GM19023 (cell line): ENCODE measurements around the gene DCLK1.

Source experiments
- ATAC-seq: cut with Tn5 transposase; IDR thresholded peaks from one replicate; pipeline ENCODE4 v1.9.1; 2021; ENCODE audit warnings: mild to moderate bottlenecking, moderate library complexity; ENCODE audit not compliant: unreplicated experiment

Gene DCLK1

DNA sequence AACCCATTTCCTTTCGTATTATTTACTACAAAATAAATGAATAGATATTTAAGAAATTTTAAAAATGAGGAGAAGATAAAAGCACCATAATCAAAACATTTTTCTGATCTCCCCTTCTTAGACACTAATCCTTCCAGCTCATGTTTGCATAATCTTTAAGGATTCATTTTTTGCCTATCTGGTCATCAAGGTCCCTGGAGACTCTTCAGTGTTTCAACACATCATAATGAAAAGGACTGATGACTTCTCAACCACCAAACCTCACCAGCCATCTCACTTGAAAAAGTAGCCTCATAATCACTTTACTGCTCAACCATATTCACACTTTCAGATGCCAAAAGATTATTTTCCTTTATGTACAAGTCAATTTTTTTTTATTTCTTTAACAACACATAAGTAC, 80.1 kb downstream of the DCLK1 start:
- no peak for ATAC-seq

DNA sequence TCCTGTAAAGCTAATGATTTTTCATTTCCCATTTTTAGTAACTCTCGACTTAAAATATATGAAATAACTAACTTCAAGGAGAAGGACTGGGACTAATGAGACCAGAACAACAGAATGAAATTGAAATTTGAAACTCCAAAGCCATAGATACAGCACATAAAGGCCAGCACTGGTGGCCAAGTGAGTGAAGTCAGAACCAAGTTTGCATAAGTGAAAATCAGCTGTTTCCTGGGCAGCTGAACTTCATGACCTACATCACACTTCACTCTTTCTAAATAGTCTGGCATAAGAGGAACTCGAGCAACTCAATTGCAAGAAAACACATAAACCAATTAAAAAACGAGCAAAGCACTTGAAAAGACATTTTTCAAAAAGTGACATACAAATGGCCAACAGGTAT, 84.5 kb downstream of the DCLK1 start:
- ATAC-seq, result peak; percentile 92

DNA sequence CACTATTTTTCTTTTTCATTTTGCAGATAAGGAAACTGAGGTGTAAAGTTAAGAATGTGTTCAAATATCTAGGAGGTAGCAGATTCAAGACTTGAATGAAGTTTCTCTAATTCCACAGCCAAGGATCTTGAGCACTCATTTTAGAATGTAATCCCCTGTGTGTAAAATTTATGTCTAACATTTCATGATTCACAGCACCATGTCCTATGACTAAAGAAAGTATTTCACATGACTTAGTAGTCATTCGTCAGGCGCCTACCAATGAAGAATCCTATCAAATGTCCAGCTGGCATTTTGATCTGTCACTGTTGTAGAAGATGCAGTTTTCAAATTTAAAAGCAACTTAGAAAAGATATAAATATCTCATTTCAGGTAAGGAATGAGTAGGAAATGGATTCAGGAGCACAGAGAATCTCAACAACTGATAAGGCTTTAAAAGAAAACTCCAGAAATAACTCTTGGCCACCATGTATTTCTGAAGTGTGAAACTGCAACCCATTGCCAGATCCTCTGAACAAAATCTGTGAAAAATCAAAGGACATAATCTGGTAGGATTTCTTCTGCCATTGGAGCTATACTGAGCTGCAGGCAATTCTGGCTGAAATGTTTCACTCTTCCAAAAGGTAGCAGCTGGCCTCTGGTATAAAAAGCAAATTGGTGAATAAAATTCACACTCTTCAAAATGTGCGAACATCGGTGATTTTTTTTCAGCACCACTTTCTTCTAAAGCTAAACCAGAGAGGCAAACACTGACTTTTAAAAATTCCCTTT, 92.2 kb downstream of the DCLK1 start:
- ATAC-seq, result no peak

DNA sequence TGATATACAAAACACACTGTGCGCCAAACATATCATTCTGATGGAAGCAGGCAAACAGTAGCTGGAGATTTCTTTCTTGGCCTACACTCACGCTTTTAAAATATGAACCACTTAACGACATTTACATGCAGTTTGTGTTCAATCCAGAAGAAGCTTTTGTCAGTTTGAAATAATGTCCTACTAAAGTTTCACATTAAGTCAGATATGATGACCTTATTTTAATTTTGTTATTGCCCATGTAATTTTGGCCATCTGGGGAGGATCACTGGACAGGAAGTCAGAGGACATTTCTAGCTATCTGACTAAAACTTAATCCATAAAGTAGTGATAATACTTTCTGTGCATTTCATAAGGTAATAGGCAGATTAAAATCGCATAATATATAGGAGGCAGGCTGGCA, 98.1 kb downstream of the DCLK1 start:
- ATAC-seq, result no peak

DNA sequence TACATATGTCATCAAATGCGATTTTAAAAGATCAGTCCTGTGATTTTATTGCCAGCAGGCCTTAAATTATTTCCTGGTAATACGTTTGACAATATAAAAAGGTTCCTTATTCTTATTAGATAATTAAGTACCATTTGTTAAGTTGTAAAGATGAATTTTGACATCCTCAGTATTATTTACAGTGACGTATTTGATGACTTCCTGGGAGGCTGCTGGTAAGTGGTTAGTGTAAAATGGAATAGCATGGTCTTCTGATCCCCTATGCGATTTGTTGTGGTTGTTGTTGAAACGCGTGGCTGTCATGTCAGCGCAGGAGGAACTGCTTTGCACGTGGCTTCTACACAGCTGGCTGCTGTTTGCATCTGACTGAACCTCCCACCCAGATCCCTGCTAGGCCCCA, 99.7 kb downstream of the DCLK1 start:
- ATAC-seq, result no peak

DNA sequence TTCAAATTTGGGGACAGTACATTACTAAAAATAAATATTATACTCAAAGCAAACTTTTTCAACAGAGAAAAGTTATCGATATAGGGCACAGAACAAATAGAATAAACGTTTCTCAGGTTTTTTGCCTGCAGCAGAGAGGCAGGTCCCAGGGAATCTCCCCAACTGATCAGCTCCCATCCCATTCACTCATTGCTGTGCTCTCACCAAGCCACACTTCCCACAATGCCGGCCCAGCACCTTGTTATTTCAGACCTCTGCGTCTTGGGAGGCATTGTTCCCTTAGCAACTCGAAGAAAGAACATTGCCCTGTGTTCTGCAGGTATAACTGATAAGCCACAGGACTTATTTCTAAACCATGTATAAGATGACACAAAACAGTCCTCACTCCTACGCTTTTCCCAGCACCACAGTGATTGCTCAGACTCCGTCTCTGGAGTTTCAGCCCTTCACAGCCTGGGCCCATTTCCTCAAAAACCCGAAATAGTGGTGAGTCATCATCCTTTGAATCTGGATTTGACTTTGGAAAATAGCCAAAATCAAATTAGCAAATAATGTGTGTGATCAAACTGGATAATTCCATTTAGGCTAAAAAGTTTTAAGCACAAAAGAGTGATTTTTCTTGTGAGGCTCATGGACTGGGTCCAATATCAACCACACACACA, 100.4 kb downstream of the DCLK1 start:
- ATAC-seq, result no peak

DNA sequence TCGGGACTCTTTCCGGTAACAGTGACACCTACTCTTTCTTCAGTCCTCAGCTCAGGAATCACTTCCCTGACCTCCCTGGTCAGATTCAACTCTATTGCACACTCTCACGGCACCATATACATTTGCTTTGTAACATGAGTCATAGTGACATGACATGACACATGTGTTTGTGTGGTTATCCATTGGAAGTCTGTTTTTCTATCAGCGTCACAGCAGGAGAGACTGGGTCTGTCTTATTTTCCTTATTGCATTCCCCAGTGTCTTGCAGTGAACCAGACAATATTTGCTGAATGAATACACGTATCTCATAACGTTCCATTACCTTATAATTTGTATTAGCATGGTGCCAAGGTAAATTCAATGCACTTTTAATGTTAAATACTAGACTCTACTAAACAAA, 102.0 kb downstream of the DCLK1 start:
- no peak for ATAC-seq

DNA sequence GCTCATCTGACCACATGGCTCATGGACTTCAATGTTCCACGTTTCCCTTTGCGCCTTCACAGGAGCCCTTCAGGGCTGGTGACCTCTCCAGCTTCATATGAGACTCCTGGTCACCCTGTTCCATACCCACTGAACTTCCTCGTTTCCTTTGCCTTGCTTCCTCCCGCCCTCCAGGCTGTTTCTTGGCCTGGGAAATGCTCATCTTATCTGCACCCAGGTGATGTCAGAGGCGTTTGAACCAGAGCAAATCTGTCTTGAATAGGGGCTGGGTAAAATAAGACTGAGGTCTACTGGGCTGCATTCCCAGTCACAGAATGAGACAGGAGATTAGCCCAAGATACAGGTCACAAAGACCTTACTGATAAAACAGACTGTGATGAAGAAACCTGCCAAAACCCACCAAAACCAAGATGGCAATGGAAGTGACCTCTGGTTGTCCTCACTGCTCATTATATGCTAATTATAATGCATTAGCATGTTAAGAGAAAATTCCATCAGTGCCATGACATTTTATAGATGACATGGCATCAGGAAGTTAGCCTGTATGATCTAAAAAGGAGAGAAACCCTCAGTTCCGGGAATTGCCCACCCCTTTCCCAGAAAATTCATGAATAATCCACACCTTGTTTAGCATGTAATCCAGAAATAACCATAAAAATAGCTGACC, 102.7 kb downstream of the DCLK1 start:
- no peak for ATAC-seq

DNA sequence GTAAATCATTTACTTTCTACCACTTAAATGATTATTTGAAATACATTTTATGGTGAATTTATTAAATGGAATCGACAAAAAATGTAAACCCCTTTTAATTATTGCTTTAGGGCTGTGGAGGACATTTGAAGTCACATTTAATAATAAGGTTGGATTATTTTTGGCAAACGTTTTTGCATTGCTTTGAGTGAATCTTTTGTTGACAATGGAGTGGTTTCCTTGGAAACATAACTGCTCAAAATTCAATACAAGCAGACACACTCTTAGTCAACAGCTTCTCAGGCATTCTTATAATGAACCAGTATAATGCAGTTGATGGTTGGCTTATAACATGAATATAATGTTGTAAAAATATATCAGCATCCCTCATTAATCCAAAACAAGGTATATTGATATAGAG, 104.7 kb downstream of the DCLK1 start:
- ATAC-seq, result no peak

DNA sequence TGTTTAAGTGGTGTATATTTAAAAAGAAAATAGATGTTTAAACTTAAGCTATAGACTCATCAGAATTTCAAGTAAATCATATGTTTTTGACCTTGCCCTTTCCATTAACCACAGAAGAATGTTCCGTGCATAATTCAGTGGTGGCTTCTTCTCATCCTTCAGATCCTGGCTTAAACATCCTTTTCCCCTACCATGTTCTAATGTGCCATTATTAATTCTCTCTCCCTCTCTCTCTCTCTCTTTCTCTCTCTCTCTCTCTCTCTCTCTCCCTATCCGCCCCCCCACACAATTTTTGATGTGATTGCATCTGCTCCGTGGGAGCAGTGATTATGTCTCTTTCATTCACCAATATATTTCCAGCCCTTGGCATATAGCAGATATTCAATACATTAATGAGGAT, 116.4 kb downstream of the DCLK1 start:
- ATAC-seq, result no peak

DNA sequence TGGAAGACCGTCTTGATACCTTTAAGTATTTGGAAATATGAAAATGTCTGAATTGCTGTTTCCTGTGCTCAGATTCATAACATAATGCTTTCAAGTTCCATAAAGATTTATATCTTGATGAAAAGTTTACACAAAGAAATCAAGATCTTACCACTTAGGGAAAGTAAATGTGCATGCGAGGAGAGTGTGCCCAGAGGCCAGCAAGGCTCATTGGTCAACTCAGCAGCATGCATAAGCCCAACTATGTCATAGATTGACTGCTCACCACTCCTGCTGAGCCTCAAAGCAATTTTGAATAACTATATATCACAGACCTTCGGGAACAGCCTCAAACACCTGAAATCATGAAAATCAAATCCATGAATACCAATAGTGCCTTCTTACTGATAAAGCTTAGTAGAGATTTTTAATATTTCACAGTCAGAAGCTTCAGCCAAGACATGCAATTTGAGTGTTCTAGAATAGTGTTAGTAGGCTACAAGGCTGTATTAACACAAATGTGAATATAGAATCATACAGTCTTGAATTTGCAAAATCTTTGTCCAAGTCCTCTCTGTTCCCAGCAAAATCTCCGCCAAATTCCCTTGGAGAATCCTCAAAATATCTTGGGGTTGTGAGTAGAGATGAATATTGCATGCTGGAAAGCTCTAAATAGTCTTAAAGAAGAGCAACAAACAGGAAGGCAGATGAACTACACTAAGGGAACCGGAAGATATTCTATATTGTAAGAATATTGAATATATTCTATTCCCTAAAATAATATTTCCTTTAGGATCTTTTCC, 124.1 kb downstream of the DCLK1 start:
- no peak for ATAC-seq

DNA sequence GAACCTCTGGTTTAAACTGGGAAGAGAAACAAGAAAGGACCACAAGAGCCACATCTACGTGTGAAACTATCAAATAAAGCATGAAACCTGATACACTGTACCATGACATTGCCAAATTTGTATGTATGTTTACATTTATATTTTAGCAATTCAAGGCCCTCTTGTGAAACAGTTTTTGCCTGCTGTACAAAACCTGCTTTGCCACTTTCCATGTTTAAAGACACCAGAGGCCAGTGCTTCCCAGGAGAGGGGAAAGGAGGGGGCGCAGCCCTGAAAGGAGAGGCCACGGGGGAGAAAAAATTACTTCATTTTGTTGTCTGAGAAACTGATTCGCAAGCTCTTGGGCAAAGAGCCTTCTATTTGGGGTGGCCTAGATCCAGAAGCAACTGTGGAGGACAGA, 124.8 kb downstream of the DCLK1 start:
- no peak for ATAC-seq

DNA sequence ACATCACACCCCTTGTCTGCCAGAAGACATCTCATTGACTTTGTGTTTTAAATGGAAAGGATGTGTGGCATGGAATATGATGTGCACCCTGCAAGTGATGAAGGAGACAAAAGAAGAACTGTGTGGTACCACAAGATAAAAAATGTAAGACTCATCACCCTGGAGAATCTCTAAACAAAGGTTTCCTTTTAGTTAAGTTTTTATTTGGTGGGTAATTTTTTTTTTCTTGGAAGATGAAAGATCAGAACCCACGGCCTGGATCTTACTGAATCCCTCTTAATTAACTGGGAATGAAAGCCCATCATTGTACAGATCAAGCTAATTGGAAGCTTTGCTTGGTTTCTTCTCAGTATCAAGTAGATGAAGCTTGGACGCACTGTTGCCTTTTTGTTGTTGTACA, 129.6 kb downstream of the DCLK1 start:
- ATAC-seq, result no peak

DNA sequence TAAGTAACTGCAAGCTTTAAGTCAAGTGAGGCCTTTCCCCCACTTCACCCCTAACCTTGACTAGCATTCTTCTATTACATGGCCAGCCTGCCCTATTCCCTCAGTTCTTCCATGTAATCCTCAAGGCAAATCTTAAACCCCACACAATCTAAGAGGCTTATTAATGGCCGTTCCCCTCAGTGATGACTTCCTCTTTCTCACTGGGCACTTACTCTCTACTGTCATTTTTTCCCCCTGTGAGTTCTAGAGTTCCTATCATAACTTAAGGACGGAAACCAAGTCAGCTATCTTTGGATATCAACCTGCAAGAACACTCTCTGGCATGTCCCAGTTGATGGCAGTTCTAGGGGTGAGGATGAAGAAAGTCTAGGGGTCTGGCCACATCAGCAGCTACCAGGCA, 131.2 kb downstream of the DCLK1 start:
- no peak for ATAC-seq

DNA sequence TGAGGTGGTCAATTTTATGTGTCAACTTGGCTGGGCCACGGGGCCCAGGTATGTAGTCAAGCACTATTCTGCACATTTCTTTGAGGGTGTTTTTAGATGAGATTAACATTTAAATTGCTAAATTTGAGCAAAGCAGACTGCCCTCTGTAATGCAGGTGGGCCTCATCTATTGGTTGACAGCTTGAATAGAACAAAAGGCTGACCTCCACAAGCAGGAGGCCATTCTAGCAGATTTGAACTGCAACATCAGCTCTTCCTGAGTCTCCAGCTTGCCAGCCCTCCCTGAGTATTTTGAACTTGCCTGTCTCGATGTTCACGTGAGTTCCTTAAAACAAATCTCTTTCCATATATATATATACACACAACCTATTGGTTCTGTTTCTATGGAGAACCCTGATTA, 134.8 kb downstream of the DCLK1 start:
- no peak for ATAC-seq

DNA sequence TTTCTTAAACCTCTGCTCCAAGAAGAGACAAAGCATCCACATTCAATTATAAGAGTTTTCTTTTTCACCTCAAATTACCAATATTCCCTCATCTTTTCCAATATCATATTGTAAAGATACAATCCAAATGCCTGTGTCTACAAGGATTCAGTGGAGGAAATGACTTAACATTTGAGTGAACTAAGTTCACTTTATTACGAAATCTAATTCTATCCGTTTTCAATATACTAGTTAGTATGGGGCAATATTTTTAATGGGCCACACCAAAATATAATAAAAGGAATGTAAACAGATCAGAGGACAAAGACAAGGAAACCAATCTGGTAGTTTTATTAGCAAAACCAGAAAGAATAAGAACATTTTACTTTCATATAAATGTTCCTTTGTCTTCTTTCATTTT, 136.0 kb downstream of the DCLK1 start:
- ATAC-seq, result no peak

DNA sequence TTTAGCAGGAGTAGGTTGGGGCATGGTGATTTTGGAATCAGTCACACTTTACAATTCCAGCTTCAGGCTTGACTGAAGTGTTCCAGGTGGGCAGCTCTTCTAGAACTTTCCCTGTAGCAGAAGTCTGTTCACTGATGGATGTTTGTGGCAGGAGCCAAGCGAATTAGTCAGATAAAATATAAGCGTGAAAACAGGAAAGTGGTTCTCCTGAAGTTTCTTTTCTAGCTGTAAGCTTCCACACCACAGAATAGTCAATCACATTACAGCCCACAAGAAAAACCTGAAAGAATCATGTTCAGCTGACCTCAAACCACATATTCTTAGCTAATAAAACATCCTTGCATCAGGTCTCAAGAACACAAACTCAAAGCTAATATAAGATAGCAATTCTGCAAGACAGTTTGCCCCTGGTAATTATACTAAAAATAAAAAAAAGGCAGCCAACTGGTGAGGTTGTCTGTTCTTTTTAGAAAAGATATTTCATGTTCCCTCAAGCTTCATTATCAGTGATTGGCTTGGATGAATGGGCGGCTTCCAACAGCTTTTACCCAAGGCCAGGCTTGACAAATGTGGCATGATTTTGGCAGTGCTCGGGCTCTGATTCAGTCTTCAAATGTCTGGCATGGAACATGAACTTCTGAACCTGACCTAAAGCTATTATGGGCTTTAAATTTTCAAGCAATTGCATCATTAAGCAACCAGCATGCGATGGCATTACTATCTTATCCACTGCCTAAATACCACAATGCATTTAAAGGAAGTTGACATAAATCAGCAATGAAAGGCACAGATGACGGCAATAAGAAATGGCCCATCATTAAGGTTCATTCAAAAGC, 136.8 kb downstream of the DCLK1 start:
- no peak for ATAC-seq

DNA sequence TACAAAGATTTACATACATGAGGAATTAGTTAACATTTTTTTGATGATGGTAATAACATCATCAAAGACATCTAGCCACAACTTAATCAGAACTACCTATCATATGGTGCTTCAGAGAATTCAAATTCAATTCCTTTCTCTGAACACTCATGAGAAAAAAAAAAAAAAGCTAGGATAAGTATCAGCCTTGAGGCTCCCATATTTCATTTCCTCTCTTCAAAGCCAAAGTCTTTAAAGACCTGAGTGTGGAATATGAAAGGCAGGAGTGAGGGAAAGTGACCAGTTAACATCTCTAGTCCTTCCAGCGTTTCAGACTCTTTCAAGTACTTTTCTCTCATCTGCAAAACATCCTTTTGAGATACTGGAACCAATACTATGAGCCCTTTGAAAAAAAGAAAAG, 137.5 kb downstream of the DCLK1 start:
- no peak for ATAC-seq

DNA sequence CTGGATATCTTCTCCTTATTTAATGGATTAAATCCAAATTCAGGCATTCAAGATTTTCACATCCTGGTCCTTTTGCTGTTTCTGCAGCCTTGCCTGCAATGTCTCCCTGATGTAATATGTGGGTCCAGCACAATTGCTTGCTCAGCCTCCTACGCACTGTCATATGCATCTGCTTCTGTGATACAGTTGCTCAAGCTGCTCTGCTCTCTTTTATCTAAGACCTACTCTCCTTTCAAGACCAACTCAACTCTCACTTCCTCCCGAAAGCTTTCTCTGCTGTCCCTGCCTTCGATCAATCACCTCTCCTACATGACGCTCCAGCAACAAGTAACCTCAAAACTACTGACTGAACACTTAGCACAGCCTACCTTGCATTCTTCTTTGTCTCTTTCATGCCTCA, 138.2 kb downstream of the DCLK1 start:
- ATAC-seq, result no peak

DNA sequence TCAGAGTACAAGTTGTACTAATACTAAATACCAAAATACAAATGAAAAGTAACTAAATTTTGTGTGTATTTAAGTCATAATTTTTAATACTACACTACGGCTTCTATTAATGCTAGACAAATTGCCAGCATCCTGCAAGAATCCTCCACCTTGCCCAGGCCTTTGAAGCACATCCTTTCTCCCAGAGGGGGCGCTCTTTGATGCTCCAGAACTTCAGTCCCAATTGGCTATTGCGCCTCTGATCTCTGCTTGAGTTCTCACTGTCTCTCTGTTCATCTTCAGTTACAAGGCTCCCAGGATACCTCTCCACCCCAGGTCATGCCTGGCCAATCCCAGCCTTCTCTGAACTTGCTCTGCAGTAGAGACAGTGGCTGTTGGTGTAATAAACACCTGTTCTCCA, 141.0 kb downstream of the DCLK1 start:
- ATAC-seq, result no peak

DNA sequence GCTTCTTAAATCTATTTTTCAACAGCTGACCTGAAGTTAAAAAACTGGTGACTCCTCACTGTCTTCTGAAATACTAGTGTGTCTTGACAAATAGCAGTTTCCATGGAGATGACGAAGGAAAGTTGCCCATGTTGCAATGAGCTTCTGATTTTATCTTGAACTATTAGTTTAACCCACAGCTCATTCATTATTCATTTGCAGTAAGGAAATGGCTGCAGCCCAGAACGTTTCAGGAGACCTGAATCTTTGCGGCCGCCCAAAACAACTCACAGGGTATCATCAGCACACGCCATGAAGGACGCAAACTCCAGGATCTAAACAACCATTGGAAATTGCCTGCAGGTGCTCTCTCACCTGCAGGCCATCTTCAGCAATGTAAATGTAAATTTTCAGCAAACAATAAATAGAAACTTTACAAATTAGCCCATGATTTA, 142.5 kb downstream of the DCLK1 start:
- no peak for ATAC-seq
